Measurements from ENCODE around the gene LHFPL4.
"Not testable (repeated sequence)": the region's sequence is repeated elsewhere in the genome, so short reads cannot be mapped to it uniquely, and the experiment has no call there.

The LHFPL4 gene

DNA sequence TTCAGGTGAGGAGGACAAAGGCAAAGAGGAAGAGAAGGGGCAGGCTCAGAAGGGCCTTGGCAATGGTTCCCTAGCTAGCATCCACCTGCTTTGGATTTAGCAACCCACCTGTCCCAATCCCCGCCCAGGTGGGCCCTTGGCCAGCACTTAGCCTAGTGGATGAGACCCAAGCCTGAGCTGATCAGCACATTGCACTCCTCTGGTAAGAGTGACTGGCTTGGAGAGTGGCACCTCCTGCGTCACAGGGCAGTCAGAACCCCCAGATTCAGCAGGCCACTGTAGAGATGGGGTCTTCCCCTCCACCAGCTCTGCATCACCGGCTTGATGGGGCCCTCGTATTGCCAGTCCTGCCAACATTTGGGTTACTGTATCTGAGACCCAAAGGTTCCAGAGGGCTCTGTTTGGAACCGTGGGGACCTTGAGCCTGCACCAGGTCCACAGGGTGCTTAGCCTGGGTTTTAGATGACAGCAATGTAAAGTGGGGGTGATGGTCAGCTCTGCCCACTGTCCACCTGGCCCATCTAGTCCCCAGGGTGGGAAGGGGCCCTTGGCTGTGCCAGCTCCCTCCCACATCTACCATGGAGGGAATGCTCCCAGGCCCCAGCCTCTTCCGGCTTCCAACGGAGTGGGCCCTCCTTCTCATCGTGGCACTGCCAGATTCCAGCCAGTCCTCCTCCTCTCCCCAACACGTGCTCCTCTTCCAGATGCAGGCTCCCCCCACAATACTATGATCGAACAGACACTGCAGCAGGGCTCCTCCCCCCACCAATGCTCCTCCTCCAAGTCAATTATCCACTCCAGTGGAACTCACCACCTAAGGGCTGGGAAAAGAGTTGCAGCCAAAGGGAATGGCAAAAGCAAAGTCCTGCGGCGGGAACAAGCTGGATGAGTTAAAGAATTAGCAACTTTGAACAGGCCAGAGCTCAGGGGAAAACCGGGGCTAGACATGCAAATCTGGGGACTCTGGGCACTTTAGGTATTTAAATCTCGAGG is 45.7 kb downstream of the LHFPL4 start:
- Histone ChIP-seq H3K4me3 (ENCODE audit: low read depth in 1 of 5, low read length in 5 of 5) (no peak overlapping the region), H3K9ac (ENCODE audit: low read length in 5 of 5) (no peak overlapping the region), H3K4me1 (ENCODE audit: control insufficient read depth in 5 of 5, insufficient read depth in 5 of 5, low read length in 5 of 5) (no peaks in the 10 kb centered on the region), H3K27me3 (ENCODE audit: control insufficient read depth in 5 of 5, insufficient read depth in 4 of 5, low read length in 5 of 5) (peaks cover 12 to 34% (median 23%) of the 10 kb centered on the region in 5 donors), H3K9me3 (ENCODE audit: control insufficient read depth in 5 of 5, low read length in 5 of 5) (no peaks in the 10 kb centered on the region), H3K36me3 (ENCODE audit: control insufficient read depth in 5 of 5, insufficient read depth in 5 of 5, low read length in 5 of 5) (no peaks in the 10 kb centered on the region), H3K27ac (ENCODE audit: low read depth, low read length) (no peak overlapping the region)

DNA sequence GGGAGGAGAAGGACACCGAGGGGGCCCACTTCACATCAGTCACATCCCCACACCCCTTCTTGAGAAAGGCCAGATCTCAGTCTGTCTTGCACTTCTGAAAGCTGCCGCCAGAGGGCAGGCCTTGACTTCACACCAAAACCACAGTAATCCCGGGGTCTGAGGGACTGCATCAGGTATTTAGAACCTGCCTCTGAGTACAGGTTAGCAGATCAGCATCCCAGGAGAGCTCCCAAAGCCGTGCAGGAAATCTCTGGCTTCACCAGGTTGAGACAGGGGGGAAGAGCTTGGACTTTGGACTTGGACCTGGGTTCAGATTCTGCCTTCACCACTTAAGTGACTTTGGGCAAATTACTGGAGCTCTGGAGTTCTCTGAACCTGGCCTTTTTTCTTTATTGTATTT is 50.3 kb downstream of the LHFPL4 start:
- Histone ChIP-seq H3K36me3 (ENCODE audit: control insufficient read depth in 5 of 5, insufficient read depth in 5 of 5, low read length in 5 of 5) (no peaks in the 10 kb centered on the region), H3K9me3 (ENCODE audit: control insufficient read depth in 5 of 5, low read length in 5 of 5) (no peaks in the 10 kb centered on the region), H3K4me1 (ENCODE audit: control insufficient read depth in 5 of 5, insufficient read depth in 5 of 5, low read length in 5 of 5) (peaks cover 0 to 14% (median 9%) of the 10 kb centered on the region in 5 donors), H3K9ac (ENCODE audit: low read length in 5 of 5) (no peak overlapping the region), H3K27me3 (ENCODE audit: control insufficient read depth in 5 of 5, insufficient read depth in 4 of 5, low read length in 5 of 5) (peaks cover 5 to 42% (median 26%) of the 10 kb centered on the region in 5 donors), H3K27ac (ENCODE audit: low read depth, low read length) (no peak overlapping the region), H3K4me3 (ENCODE audit: low read depth in 1 of 5, low read length in 5 of 5) (no peak overlapping the region)

DNA sequence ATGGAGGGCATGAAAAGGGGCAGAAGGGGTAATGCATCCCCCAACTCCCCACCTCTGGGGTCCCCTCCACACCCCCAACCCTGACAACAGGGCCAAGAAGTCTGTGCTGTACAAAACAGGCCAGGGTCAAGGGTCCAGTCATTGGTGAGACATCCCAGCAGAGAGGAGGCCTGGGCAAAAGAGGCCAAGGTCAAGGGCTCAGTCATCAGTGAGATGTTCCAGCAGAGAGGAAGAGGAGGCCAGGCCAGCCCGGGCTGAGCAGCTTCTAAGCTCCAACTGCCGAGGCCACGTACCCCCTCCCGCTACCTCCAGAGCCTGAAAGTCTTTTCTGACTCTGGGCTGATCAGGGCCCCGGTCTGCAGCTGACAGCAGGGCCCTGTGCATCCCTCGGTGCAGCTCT is 52.4 kb downstream of the LHFPL4 start:
- Histone ChIP-seq H3K36me3 (ENCODE audit: control insufficient read depth in 5 of 5, insufficient read depth in 5 of 5, low read length in 5 of 5) (no peaks in the 10 kb centered on the region), H3K9ac (ENCODE audit: low read length in 5 of 5) (no peak overlapping the region), H3K9me3 (ENCODE audit: control insufficient read depth in 5 of 5, low read length in 5 of 5) (no peaks in the 10 kb centered on the region), H3K4me3 (ENCODE audit: low read depth in 1 of 5, low read length in 5 of 5) (no peak overlapping the region), H3K27me3 (ENCODE audit: control insufficient read depth in 5 of 5, insufficient read depth in 4 of 5, low read length in 5 of 5) (peaks cover 5 to 33% (median 21%) of the 10 kb centered on the region in 5 donors), H3K27ac (ENCODE audit: low read depth, low read length) (no peak overlapping the region), H3K4me1 (ENCODE audit: control insufficient read depth in 5 of 5, insufficient read depth in 5 of 5, low read length in 5 of 5) (peaks cover 0 to 14% (median 9%) of the 10 kb centered on the region in 5 donors)

DNA sequence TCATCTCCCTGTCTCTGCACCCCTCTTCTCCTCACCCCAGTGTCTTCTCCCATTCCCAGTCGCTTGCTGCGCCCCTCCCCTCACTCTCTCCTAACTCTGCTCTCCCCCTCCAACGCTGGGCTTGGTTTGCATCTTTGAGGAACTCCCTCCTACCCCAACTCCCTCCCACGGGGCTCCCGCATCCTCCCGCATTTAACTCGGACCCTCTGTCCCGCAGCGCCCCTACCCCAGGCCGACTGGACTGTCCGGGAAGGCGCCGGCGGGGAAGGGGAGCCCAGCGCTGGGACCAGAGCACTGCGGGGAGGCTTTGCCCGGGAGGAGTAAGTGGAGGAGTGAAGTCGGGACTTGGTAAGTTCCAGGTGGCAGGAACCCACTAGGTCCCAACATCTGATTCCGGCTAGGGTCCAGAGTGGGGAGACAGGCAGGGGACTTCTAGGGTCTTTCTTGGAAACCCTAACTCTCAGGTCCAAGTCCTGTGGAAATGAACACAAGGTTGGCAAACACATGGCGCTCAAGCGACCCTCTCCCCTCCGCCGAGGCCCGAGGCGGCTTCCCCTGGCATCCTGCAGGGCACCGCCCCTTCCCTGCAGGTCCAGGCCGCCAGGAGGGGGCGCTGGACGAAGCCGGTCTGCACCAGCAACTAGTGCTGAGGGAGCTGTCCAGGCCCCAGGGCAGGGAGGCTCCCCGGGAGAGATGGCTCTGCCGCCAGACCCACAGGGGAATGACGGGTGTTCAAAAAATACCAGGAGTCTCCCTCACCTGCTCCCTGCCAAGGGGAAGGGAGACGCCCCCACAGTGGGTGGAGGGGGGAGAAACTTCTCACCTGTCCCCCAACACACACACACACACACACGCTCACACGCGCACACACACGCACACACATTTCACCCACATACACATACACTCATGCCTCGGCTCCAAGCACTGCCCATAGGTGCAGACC is 53.2 kb downstream of the LHFPL4 start:
- H3K9ac ChIP-seq (ENCODE audit: low read length in 5 of 5): no peak overlapping the region
- no peak overlapping the region for H3K27ac ChIP-seq (ENCODE audit: low read depth, low read length)
- H3K36me3 ChIP-seq (ENCODE audit: control insufficient read depth in 5 of 5, insufficient read depth in 5 of 5, low read length in 5 of 5): no peaks in the 10 kb centered on the region
- H3K27me3 ChIP-seq (ENCODE audit: control insufficient read depth in 5 of 5, insufficient read depth in 4 of 5, low read length in 5 of 5): peaks cover 5 to 29% (median 21%) of the 10 kb centered on the region in 5 donors
- H3K4me1 ChIP-seq (ENCODE audit: control insufficient read depth in 5 of 5, insufficient read depth in 5 of 5, low read length in 5 of 5): peaks cover 0 to 14% (median 9%) of the 10 kb centered on the region in 5 donors
- no peaks in the 10 kb centered on the region for H3K9me3 ChIP-seq (ENCODE audit: control insufficient read depth in 5 of 5, low read length in 5 of 5)
- H3K4me3 ChIP-seq (ENCODE audit: low read depth in 1 of 5, low read length in 5 of 5): no peak overlapping the region

DNA sequence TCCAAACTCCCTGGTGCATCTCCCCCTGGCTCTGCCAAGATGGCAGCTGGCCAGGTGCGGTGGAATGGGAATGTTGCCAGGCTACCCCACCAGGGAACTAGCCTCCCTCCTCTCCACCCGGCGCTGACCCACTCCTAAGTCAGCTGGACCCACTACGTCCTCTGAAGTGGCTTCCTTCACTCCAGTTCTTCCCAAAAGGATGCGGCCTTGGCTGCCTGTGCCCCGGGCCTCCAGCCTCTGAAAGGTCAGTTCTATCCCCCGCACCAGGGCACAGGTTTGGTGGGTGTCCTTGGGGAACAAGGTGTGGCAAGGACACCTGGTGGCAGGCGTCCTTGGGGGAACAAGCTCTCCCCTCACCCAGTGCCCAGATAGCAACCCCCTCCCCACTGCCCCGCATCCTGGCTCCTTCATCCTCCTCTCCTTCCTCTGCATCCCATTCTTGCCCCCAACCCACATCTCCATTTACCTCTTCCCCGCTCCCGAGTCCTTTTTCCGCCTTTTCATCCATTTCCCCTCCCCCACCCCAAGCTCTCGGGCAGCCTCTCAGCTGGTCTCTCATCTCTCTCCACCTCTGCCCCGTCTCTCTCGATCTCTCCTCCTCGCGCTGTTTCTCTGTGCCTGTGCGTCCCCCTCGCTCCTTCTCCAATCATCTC is 54.0 kb downstream of the LHFPL4 start:
- H3K27me3 ChIP-seq (ENCODE audit: control insufficient read depth in 5 of 5, insufficient read depth in 4 of 5, low read length in 5 of 5): peaks cover 5 to 29% (median 21%) of the 10 kb centered on the region in 5 donors
- H3K27ac ChIP-seq (ENCODE audit: low read depth, low read length): no peak overlapping the region
- H3K4me1 ChIP-seq (ENCODE audit: control insufficient read depth in 5 of 5, insufficient read depth in 5 of 5, low read length in 5 of 5): peaks cover 0 to 14% (median 9%) of the 10 kb centered on the region in 5 donors
- no peak overlapping the region for H3K9ac ChIP-seq (ENCODE audit: low read length in 5 of 5)
- H3K4me3 ChIP-seq (ENCODE audit: low read depth in 1 of 5, low read length in 5 of 5): no peak overlapping the region
- H3K36me3 ChIP-seq (ENCODE audit: control insufficient read depth in 5 of 5, insufficient read depth in 5 of 5, low read length in 5 of 5): no peaks in the 10 kb centered on the region
- no peaks in the 10 kb centered on the region for H3K9me3 ChIP-seq (ENCODE audit: control insufficient read depth in 5 of 5, low read length in 5 of 5)

- Histone ChIP-seq H3K9me3 (ENCODE audit: control insufficient read depth in 5 of 5, low read length in 5 of 5) (no peaks in the 10 kb centered on the region), H3K9ac (ENCODE audit: low read length in 5 of 5) (no peak overlapping the region), H3K27me3 (ENCODE audit: control insufficient read depth in 5 of 5, insufficient read depth in 4 of 5, low read length in 5 of 5) (peaks cover 5 to 29% (median 21%) of the 10 kb centered on the region in 5 donors), H3K36me3 (ENCODE audit: control insufficient read depth in 5 of 5, insufficient read depth in 5 of 5, low read length in 5 of 5) (no peaks in the 10 kb centered on the region), H3K4me3 (ENCODE audit: low read depth in 1 of 5, low read length in 5 of 5) (no peak overlapping the region), H3K4me1 (ENCODE audit: control insufficient read depth in 5 of 5, insufficient read depth in 5 of 5, low read length in 5 of 5) (peaks cover 0 to 14% (median 9%) of the 10 kb centered on the region in 5 donors), H3K27ac (ENCODE audit: low read depth, low read length) (no peak overlapping the region)
Measured at GRCh38 chr3:9498781-9499180, 54.8 kb downstream of the LHFPL4 start.

- H3K27ac ChIP-seq (ENCODE audit: low read depth, low read length): no peak overlapping the region
Measured at GRCh38 chr3:9497821-9498565, 55.6 kb downstream of the LHFPL4 start.

GRCh38 chr3:9496893-9497292 is 56.7 kb downstream of the LHFPL4 start:
- H3K27me3 ChIP-seq (ENCODE audit: control insufficient read depth in 5 of 5, insufficient read depth in 4 of 5, low read length in 5 of 5): peaks cover 5 to 25% (median 21%) of the 10 kb centered on the region in 5 donors
- peaks cover 0 to 4% (median 0%) of the 10 kb centered on the region in 5 donors for H3K36me3 ChIP-seq (ENCODE audit: control insufficient read depth in 5 of 5, insufficient read depth in 5 of 5, low read length in 5 of 5)
- no peaks in the 10 kb centered on the region for H3K9me3 ChIP-seq (ENCODE audit: control insufficient read depth in 5 of 5, low read length in 5 of 5)
- H3K4me3 ChIP-seq (ENCODE audit: low read depth in 1 of 5, low read length in 5 of 5): no peak overlapping the region
- peaks cover 0 to 14% (median 9%) of the 10 kb centered on the region in 5 donors for H3K4me1 ChIP-seq (ENCODE audit: control insufficient read depth in 5 of 5, insufficient read depth in 5 of 5, low read length in 5 of 5)
- H3K27ac ChIP-seq (ENCODE audit: low read depth, low read length): no peak overlapping the region
- H3K9ac ChIP-seq (ENCODE audit: low read length in 5 of 5): no peak overlapping the region

More at GRCh38 chr3:9497821-9498565, 55.6 kb downstream of the LHFPL4 start:
- no peak overlapping the region for H3K9ac ChIP-seq (ENCODE audit: low read length in 5 of 5)
- peaks cover 5 to 29% (median 21%) of the 10 kb centered on the region in 5 donors for H3K27me3 ChIP-seq (ENCODE audit: control insufficient read depth in 5 of 5, insufficient read depth in 4 of 5, low read length in 5 of 5)
- H3K9me3 ChIP-seq (ENCODE audit: control insufficient read depth in 5 of 5, low read length in 5 of 5): no peaks in the 10 kb centered on the region
- H3K4me3 ChIP-seq (ENCODE audit: low read depth in 1 of 5, low read length in 5 of 5): no peak overlapping the region
- peaks cover 0 to 14% (median 9%) of the 10 kb centered on the region in 5 donors for H3K4me1 ChIP-seq (ENCODE audit: control insufficient read depth in 5 of 5, insufficient read depth in 5 of 5, low read length in 5 of 5)
- H3K36me3 ChIP-seq (ENCODE audit: control insufficient read depth in 5 of 5, insufficient read depth in 5 of 5, low read length in 5 of 5): no peaks in the 10 kb centered on the region

DNA sequence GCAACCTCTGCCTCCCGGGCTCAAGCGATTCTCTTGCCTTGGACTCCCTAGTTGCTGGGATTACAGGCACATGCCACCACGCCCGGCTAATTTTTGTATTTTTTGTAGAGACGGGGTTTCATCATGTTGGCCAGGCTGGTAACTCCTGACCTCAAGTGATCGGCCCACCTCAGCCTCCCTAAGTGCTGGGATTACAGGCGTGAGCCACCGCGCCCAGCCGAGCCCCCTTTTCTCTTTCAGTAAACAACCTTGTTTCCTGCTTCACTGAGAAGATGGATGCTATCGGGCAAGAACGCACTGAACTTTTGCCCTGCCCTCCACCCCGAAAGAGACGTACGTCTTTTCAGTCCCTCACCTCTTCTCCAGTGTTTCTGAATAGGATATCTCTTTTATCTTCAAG is 59.6 kb downstream of the LHFPL4 start:
- H3K36me3 ChIP-seq (ENCODE audit: control insufficient read depth in 5 of 5, insufficient read depth in 5 of 5, low read length in 5 of 5); H3K27ac ChIP-seq (ENCODE audit: low read depth, low read length); H3K4me3 ChIP-seq (ENCODE audit: low read depth in 1 of 5, low read length in 5 of 5); H3K9me3 ChIP-seq (ENCODE audit: control insufficient read depth in 5 of 5, low read length in 5 of 5); H3K27me3 ChIP-seq (ENCODE audit: control insufficient read depth in 5 of 5, insufficient read depth in 4 of 5, low read length in 5 of 5); H3K9ac ChIP-seq (ENCODE audit: low read length in 5 of 5); H3K4me1 ChIP-seq (ENCODE audit: control insufficient read depth in 5 of 5, insufficient read depth in 5 of 5, low read length in 5 of 5): not testable (repeated sequence)
